Colonic mucosa (tissue), 4 donors: ENCODE measurements around the gene OR6K6. TPM values are rescaled to one million over a fixed set of nuclear protein-coding genes. Genes with fewer than 3 reads are reported as not detected.

Experiments
- DNase-seq: peaks from one replicate; pipeline ENCODE4 v3.0.0-alpha.2; 2020
- H3K27ac ChIP-seq: fragments of 200-600 bp; one replicate; pipeline ENCODE4 v1.8.0; 2021
- H3K27me3 ChIP-seq: fragments of 200-600 bp; one replicate; pipeline ENCODE4 v1.8.0; 2021
- H3K36me3 ChIP-seq: fragments of 200-600 bp; one replicate; pipeline ENCODE4 v1.8.0; 2021
- H3K4me1 ChIP-seq: fragments of 200-600 bp; one replicate; pipeline ENCODE4 v1.8.0; 2021; ENCODE audit warnings: mild to moderate bottlenecking
- H3K4me3 ChIP-seq: fragments of 200-600 bp; one replicate; pipeline ENCODE4 v1.8.0; 2021
- H3K9ac ChIP-seq, 2 donors: one replicate each; pipeline ENCODE4 v1.7.0; 2013; ENCODE audit warnings: control low read depth in 2 of 2, low read depth in 2 of 2, low read length in 2 of 2
- H3K9me3 ChIP-seq: fragments of 200-600 bp; one replicate; pipeline ENCODE4 v1.8.0; 2021
- CTCF ChIP-seq: fragments of 200-600 bp; IDR thresholded peaks from one replicate; pipeline ENCODE4 v1.8.0; 2022; ENCODE audit warnings: antibody characterized with exemption, mild to moderate bottlenecking
- intact Hi-C: fragments of 100-400 bp; cut with DNase I; formaldehyde crosslinking; loops from one replicate; pipeline ENCODE4 v1.14.1; 2022
- total RNA-seq, 2 donors: library from RNA; stranded (reverse); fragmentation: NEBNext Ultra II Directional in 1 of 2; extraction: Animal tissue kit (Norgen Biotek cat#: 25700) in 1 of 2; gene quantifications; one replicate each; pipeline ENCODE4 v1.2.1, GENCODE V29; 2021
- donor health status: healthy.
- donor health status: DM: no; HTN: no; CAD: no.
- donor health status: DM: no; HTN: no; CAD: no.

Gene OR6K6
- total RNA-seq, 2 donors from 2014 or later, result not detected

DNA sequence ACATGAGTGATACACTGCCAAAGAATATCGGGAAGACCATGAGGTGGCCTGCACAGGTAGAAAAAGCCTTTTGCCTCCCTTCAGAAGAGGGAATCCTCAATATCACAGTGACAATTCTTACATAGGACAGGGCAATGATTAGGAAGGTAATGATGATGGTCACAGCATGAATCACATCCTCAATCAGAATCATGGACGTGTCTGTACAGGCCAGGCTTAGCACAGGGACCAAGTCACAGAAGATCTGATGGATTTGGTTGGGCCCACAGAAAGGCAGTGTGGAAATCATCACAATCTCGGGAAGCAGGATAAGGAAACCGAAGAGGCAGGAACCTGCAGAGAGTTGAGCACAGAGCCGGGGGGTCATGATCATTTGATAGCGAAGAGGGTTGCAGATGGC, 37.2 kb upstream of the OR6K6 start:
- no peak overlapping the region for H3K9ac ChIP-seq
- no peak for TF ChIP-seq CTCF
- intact Hi-C loops, result no loop called here
- no peak overlapping the region for H3K4me3 ChIP-seq
- H3K36me3 ChIP-seq, result no peaks in the 10 kb centered on the region
- no peaks in the 10 kb centered on the region for H3K9me3 ChIP-seq
- H3K27ac ChIP-seq, result no peak overlapping the region
- DNase-seq, result no peak
- no peaks in the 10 kb centered on the region for H3K4me1 ChIP-seq
- no peaks in the 10 kb centered on the region for H3K27me3 ChIP-seq

DNA sequence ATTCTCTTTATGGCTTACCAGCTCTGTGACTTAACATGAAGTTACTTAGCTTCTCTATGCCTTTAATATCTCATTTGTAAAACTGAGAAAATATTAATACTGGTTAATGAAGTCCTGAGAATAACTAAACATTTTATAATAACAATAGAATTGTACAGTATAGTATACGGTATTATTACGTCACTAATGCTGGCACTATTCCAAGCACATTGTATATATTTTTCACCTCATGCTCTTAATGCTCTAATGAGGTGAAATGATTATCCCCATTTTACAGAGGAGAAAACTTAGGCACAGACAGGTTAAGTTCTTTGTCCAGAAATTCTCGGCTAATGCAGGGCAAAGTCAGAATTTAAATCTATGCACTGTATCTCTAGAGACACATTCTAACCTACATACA, 34.9 kb upstream of the OR6K6 start:
- no peak overlapping the region for H3K4me3 ChIP-seq
- H3K9me3 ChIP-seq, result no peaks in the 10 kb centered on the region
- H3K4me1 ChIP-seq, result no peaks in the 10 kb centered on the region
- intact Hi-C loops, result no loop called here
- H3K9ac ChIP-seq, result no peak overlapping the region
- H3K36me3 ChIP-seq, result no peaks in the 10 kb centered on the region
- no peak for TF ChIP-seq CTCF
- H3K27ac ChIP-seq, result no peak overlapping the region
- H3K27me3 ChIP-seq, result no peaks in the 10 kb centered on the region
- no peak for DNase-seq

DNA sequence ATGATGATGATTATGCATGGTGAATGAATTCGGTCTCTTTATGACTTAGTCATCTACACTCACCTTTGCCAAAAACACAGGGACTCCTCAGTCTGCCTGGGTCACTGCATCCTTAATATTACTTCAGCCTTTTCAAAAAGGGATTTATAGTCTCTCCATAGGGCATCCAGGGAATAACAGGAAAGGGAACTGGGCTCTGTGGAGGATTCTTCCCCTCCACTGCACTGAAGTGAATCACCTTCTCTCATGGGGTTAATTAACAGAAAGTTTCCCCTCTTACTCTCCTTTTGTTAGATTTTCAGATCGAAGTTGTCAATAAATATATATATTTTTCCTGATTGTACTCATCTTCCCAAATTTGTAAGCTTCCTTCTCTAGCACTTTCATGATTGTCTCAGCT, 33.9 kb upstream of the OR6K6 start, which contains the start of gene OR6K3:
Gene OR6K3 (minus strand): TSS at position 101 of the 400 bp plus-strand sequence. CDS start 2,605 bp downstream, outside the sequence.
- Histone ChIP-seq H3K27ac (no peak within 1 kb of the TSS), H3K9me3 (no peaks in the 10 kb centered on the region), H3K4me3 (no peak within 1 kb of the TSS), H3K9ac (no peak within 1 kb of the TSS), H3K27me3 (no peaks in the 10 kb centered on the region), H3K36me3 (no peaks in the 10 kb centered on the region), H3K4me1 (no peaks in the 10 kb centered on the region)
- no peak for TF ChIP-seq CTCF
- intact Hi-C loops, result no loop called here
- no peak for DNase-seq

GRCh38 chr1:158724442-158724841, 30.1 kb upstream of the OR6K6 start:
- Histone ChIP-seq H3K9me3 (no peaks in the 10 kb centered on the region), H3K27ac (no peak overlapping the region), H3K4me1 (no peaks in the 10 kb centered on the region), H3K4me3 (no peak overlapping the region), H3K36me3 (no peaks in the 10 kb centered on the region), H3K9ac (no peak overlapping the region), H3K27me3 (no peaks in the 10 kb centered on the region)
- intact Hi-C loops, result no loop called here
- DNase-seq, result no peak
- no peak for TF ChIP-seq CTCF

GRCh38 chr1:158728510-158729225, 25.9 kb upstream of the OR6K6 start:
- no peak for DNase-seq
- Histone ChIP-seq H3K27ac (no peak overlapping the region), H3K9me3 (no peaks in the 10 kb centered on the region), H3K27me3 (no peaks in the 10 kb centered on the region), H3K36me3 (no peaks in the 10 kb centered on the region), H3K4me3 (no peak overlapping the region), H3K9ac (no peak overlapping the region), H3K4me1 (no peaks in the 10 kb centered on the region)
- intact Hi-C loops, result no loop called here
- TF ChIP-seq CTCF, result no peak
